Measurements from ENCODE around the gene FAM163A.

The FAM163A gene

GRCh38 chr1:179807291-179807690 is 64.2 kb downstream of the FAM163A start:
- H3K36me3 ChIP-seq: no peaks in the 10 kb centered on the region
- no peak overlapping the region for H3K27ac ChIP-seq
- no peak overlapping the region for H3K4me3 ChIP-seq (ENCODE audit: low read depth in 1 of 2, low read length in 1 of 2)
- H3K27me3 ChIP-seq: no peaks in the 10 kb centered on the region
- no peak for TF ChIP-seq CTCF (IDR thresholded peaks at IDR 0.05)
- H3K9me3 ChIP-seq: no peaks in the 10 kb centered on the region
- H3K4me1 ChIP-seq (ENCODE audit: control insufficient read depth in 1 of 2, insufficient read depth in 1 of 2, low read depth in 1 of 2, low read length in 1 of 2): peaks cover 0 to 3% of the 10 kb centered on the region in 2 experiments

GRCh38 chr1:179807691-179808485 is 64.8 kb downstream of the FAM163A start:
- Histone ChIP-seq H3K9me3 (no peaks in the 10 kb centered on the region), H3K27ac (no peak overlapping the region), H3K4me1 (ENCODE audit: control insufficient read depth in 1 of 2, insufficient read depth in 1 of 2, low read depth in 1 of 2, low read length in 1 of 2) (peaks cover 0 to 3% of the 10 kb centered on the region in 2 experiments), H3K27me3 (no peaks in the 10 kb centered on the region), H3K36me3 (no peaks in the 10 kb centered on the region), H3K4me3 (ENCODE audit: low read depth in 1 of 2, low read length in 1 of 2) (no peak overlapping the region)
- TF ChIP-seq CTCF (IDR thresholded peaks at IDR 0.05): no peak

GRCh38 chr1:179808503-179808902 is 65.4 kb downstream of the FAM163A start:
- H3K4me3 ChIP-seq (ENCODE audit: low read depth in 1 of 2, low read length in 1 of 2): no peak overlapping the region
- TF ChIP-seq CTCF (IDR thresholded peaks at IDR 0.05): no peak

GRCh38 chr1:179809506-179810366 is 66.6 kb downstream of the FAM163A start:
- no peaks in the 10 kb centered on the region for H3K36me3 ChIP-seq
- H3K27ac ChIP-seq: no peak overlapping the region
- no peaks in the 10 kb centered on the region for H3K9me3 ChIP-seq
- H3K4me3 ChIP-seq (ENCODE audit: low read depth in 1 of 2, low read length in 1 of 2): no peak overlapping the region
- peaks cover 6 to 9% of the 10 kb centered on the region in 2 experiments for H3K4me1 ChIP-seq (ENCODE audit: control insufficient read depth in 1 of 2, insufficient read depth in 1 of 2, low read depth in 1 of 2, low read length in 1 of 2)
- TF ChIP-seq CTCF (IDR thresholded peaks at IDR 0.05): peak; percentile 86
- no peaks in the 10 kb centered on the region for H3K27me3 ChIP-seq

More at GRCh38 chr1:179808503-179808902, 65.4 kb downstream of the FAM163A start:
- no peaks in the 10 kb centered on the region for H3K27me3 ChIP-seq
- H3K4me1 ChIP-seq (ENCODE audit: control insufficient read depth in 1 of 2, insufficient read depth in 1 of 2, low read depth in 1 of 2, low read length in 1 of 2): peaks cover 0 to 3% of the 10 kb centered on the region in 2 experiments
- no peak overlapping the region for H3K27ac ChIP-seq
- H3K9me3 ChIP-seq: no peaks in the 10 kb centered on the region
- no peaks in the 10 kb centered on the region for H3K36me3 ChIP-seq

- H3K4me1 ChIP-seq (ENCODE audit: control insufficient read depth in 1 of 2, insufficient read depth in 1 of 2, low read depth in 1 of 2, low read length in 1 of 2): peaks cover 12 to 15% of the 10 kb centered on the region in 2 experiments
- no peaks in the 10 kb centered on the region for H3K9me3 ChIP-seq
- H3K36me3 ChIP-seq: no peaks in the 10 kb centered on the region
- no peaks in the 10 kb centered on the region for H3K27me3 ChIP-seq
- no peak overlapping the region for H3K4me3 ChIP-seq (ENCODE audit: low read depth in 1 of 2, low read length in 1 of 2)
- no peak overlapping the region for H3K27ac ChIP-seq
- TF ChIP-seq CTCF (IDR thresholded peaks at IDR 0.05): no peak
Measured at GRCh38 chr1:179810367-179810715, 67.2 kb downstream of the FAM163A start.

All from neutrophil (primary cell).